Measurements from ENCODE around the gene CHML.

The CHML gene

DNA sequence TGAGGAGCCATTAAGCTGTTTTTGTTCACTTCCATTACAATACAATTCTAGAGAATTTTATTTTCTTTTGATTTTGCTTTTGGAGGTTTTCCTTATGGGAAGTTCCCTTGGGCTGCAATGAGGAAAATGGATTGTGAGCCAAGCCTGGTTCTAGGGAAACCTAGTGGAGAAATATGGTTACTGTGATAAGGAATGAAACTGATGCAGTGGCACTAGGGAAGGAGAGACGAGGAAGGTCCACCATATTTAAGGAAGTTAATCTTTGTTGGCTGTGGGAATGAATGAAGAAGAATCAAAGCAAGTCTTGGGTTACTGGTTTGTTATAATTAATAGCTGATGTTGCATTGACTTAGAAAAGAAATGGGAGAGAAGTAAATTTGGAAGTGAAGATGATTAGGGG is 28.4 kb downstream of the CHML start:
- no peak for DNase-seq (ENCODE audit: low read depth, low spot score)
- CTCF ChIA-PET = interaction anchor here (0.8 to 7.1 kb wide), 35 partner anchors 9 to 386 kb away, joined by 3 to 84 read pairs (median 8); partner anchors contain the start of genes EXO1, KMO and MAP1LC3C
- H3K4me3 ChIP-seq (ENCODE audit: low read depth, low read length) = no peak overlapping the region
- no peak for TF ChIP-seq CTCF (IDR thresholded peaks at IDR 0.05; ENCODE audit: insufficient read depth, low read length, missing control alignments)
- POLR2A ChIA-PET = no interaction called here

DNA sequence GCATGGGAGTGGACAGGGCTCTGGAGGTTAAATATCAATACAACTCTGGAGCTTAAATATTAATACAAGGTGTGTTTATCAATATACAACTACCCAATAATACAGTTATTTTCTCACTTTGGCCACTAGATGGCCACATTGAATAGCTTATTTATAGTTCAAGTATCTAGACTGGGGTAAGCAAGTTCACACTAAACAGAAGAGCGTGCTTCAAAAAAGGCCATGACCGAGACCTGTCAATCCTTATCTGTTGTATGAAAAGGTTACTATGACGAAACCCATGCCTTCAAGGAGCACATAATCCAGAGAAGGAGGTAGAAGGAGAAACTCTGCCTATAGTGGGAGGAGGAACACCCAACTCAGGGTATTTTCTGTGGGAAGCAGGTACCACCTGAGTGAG is 29.1 kb downstream of the CHML start:
- TF ChIP-seq CTCF (IDR thresholded peaks at IDR 0.05; ENCODE audit: insufficient read depth, low read length, missing control alignments) = peak; percentile 44
- no peak overlapping the region for H3K4me3 ChIP-seq (ENCODE audit: low read depth, low read length)
- POLR2A ChIA-PET = interaction anchor here (1.1 kb wide), 1 partner anchor 232 kb away, joined by 3 read pairs; no protein-coding TSS in a partner anchor
- no peak for DNase-seq (ENCODE audit: low read depth, low spot score)
- CTCF ChIA-PET = interaction anchor here (0.6 to 7.1 kb wide), 50 partner anchors 9 to 1517 kb away, joined by 3 to 84 read pairs (median 5); partner anchors contain the start of genes CHML, EXO1, KMO and MAP1LC3C

- ChIA-PET CTCF (interaction anchor here (0.6 to 7.1 kb wide), 43 partner anchors 8 to 1518 kb away, joined by 3 to 84 read pairs (median 7); partner anchors contain the start of genes CHML, EXO1, KMO and MAP1LC3C), POLR2A (interaction anchor here (0.6 to 1.1 kb wide), 2 partner anchors 80 to 232 kb away, joined by 3 read pairs; no protein-coding TSS in a partner anchor)
- TF ChIP-seq CTCF (IDR thresholded peaks at IDR 0.05; ENCODE audit: insufficient read depth, low read length, missing control alignments) = no peak
- no peak for DNase-seq (ENCODE audit: low read depth, low spot score)
- H3K4me3 ChIP-seq (ENCODE audit: low read depth, low read length) = no peak overlapping the region
Measured at GRCh38 chr1:241610056-241610815, 29.9 kb downstream of the CHML start.

DNA sequence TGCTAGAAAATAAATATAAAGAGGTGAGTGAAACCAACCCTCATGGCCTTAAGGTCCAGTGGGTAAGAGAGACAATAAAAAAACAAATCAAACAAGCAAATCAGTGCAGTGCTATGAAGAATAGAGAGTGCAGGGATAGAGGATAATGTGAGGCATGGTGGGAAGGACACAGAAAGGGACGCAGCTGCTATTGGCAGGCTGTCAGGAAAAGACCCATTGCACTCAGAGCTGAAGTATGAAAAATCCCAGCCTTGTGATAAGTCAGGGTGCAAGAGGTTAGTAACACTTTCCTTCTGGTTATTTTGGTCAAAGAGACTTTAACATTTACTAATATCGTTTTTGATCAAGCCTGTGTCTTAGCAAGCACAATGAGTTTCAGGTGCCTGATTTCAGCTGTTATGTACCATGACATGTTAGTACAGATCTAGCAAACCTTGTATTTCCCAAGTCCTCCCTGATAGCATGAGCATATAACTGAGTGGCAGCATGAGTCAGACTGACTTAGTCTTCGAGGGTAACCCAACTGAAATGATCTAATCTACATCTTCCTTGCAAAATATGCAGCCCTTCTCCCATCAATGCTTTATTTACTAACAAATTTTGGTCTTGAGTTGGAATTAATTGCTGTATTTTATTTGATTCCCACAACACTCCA is 31.7 kb downstream of the CHML start:
- no peak for DNase-seq (ENCODE audit: low read depth, low spot score)
- ChIA-PET POLR2A (interaction anchor here (0.7 kb wide), 1 partner anchor 230 kb away, joined by 3 read pairs; no protein-coding TSS in a partner anchor), CTCF (interaction anchor here (0.6 to 3.5 kb wide), 3 partner anchors 15 to 81 kb away, joined by 3 to 11 read pairs (median 3); no protein-coding TSS in a partner anchor)
- no peak overlapping the region for H3K4me3 ChIP-seq (ENCODE audit: low read depth, low read length)
- no peak for TF ChIP-seq CTCF (IDR thresholded peaks at IDR 0.05; ENCODE audit: insufficient read depth, low read length, missing control alignments)

DNA sequence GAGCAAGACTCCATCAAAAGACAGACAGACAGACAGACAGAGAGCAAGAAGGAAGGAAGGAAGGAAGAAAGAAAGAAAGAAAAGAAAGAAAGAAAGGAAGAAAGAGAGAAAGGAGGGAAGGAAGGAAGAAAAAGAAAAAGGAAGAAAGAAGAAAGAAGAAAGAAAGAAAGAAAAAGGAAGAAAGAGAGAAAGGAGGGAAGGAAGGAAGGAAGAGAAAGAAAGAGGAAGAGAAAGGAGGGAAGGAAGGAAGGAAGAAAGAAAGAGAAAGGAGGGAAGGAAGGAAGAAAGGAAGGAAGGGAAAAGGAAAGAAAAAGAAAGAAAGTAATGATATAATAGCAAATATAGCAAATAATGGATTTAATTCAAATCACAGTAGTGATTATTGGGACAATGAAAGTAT is 32.7 kb downstream of the CHML start:
- H3K4me3 ChIP-seq (ENCODE audit: low read depth, low read length) = no peak overlapping the region
- POLR2A ChIA-PET = no interaction called here
- no peak for TF ChIP-seq CTCF (IDR thresholded peaks at IDR 0.05; ENCODE audit: insufficient read depth, low read length, missing control alignments)
- CTCF ChIA-PET = interaction anchor here (1.3 to 1.5 kb wide), 3 partner anchors 18 to 240 kb away, joined by 3 read pairs; partner anchors contain the start of gene EXO1
- no peak for DNase-seq (ENCODE audit: low read depth, low spot score)

- TF ChIP-seq CTCF (IDR thresholded peaks at IDR 0.05; ENCODE audit: insufficient read depth, low read length, missing control alignments) = no peak
- POLR2A ChIA-PET = no interaction called here
- CTCF ChIA-PET = interaction anchor here (0.8 to 1.5 kb wide), 4 partner anchors 17 to 392 kb away, joined by 3 read pairs; partner anchors contain the start of genes EXO1 and MAP1LC3C
- no peak for DNase-seq (ENCODE audit: low read depth, low spot score)
- no peak overlapping the region for H3K4me3 ChIP-seq (ENCODE audit: low read depth, low read length)
Measured at GRCh38 chr1:241606544-241606943, 33.6 kb downstream of the CHML start.
